ENCODE data around the gene ELAVL3.
"Not testable (repeated sequence)": the region's sequence is repeated elsewhere in the genome, so short reads cannot be mapped to it uniquely, and the experiment has no call there.

Gene ELAVL3

GRCh38 chr19:11458236-11458900 is 22.5 kb downstream of the ELAVL3 start:
- no peak for DNase-seq

GRCh38 chr19:11457831-11458230 is 23.0 kb downstream of the ELAVL3 start:
- no peak for DNase-seq

GRCh38 chr19:11457115-11457514 is 23.7 kb downstream of the ELAVL3 start:
- DNase-seq = no peak

- DNase-seq = no peak
Measured at GRCh38 chr19:11456659-11457058, 24.2 kb downstream of the ELAVL3 start.

DNA sequence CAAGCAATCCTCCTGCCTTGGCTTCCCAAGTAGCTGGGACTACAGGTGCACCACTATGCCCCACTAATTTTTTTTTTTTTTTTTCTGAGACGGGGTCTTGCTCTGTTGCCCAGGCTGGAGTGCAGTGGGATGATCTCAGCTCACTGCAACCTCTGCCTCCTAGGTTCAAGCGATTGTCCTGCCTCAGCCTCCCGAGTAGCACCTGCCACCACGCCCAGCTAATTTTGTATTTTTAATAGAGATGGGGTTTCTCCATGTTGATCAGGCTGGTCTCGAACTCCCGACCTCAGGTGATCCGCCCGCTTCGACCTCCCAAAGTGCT is 25.7 kb downstream of the ELAVL3 start:
- DNase-seq = not testable (repeated sequence)

- no peak for DNase-seq
Measured at GRCh38 chr19:11453468-11454341, 27.1 kb downstream of the ELAVL3 start.

DNA sequence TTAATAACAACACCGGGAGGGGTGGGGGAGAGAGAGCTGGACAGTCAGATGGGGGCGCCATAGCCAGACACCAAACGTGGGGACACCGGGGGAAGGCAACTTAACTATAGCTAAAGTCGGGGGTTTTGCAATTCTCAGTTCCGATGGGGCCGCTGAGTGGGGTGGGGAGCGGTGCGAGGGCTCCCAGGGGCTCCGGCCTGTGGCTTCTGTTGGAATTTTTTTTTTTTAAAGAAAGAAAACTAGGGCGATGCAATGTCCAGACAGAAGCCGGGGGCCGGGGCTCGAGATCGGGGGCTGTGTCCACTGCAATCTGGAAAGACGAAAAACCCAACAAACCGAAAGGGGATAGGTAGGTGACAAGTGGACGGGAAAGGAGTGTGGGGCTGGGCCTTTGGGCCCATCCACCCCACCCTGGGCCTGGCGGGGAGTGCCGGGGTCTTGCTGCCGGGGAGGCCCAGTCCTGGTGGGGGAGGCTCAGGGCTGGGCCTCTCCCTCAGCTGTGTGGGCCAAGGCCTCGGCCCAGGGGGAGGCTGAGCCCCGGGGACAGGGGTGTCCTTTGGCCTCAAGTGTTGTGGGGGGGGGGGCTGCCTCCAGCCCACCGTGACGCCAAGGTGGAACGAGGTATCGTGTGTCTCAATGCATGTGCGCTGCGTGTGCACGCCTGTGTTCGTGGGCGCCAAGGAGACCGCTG is 28.1 kb downstream of the ELAVL3 start:
- DNase-seq = no peak

- no peak for DNase-seq
Measured at GRCh38 chr19:11451871-11452619, 28.8 kb downstream of the ELAVL3 start.

- no peak for DNase-seq
Measured at GRCh38 chr19:11451327-11451870, 29.4 kb downstream of the ELAVL3 start.

DNA sequence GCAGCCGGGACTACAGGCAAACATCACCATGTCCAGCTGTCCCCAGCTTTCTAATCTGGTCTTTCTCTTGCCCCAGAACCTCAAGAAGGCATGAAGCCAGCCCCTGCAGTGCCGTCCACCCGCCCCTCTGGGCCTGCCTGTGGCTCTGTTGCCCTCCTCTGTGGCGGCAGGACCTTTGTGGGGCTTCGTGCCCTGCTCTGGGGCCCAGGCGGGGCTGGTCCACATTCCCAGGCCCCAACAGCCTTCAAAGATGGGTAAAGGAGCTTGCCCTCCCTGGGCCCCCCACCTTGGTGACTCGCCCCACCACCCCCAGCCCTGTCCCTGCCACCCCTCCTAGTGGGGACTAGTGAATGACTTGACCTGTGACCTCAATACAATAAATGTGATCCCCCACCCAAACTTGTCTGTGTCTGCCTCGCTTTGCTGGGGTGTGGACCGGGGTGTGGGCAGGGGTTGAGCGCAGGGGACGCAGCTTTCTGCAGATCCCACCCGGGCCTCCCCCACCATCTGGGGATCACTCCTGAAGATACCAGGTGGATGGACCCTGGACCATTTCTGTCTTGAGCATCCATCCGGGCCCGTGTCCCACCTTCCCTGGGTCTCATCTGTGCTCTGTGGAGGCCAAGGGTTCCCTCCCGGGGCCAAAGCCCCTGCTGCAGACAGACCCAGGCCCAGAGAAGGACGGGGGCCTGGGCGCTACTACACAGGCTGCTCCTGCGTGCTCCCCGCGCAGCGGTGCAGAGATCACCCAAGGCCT is 30.1 kb downstream of the ELAVL3 start:
- DNase-seq = no peak

DNA sequence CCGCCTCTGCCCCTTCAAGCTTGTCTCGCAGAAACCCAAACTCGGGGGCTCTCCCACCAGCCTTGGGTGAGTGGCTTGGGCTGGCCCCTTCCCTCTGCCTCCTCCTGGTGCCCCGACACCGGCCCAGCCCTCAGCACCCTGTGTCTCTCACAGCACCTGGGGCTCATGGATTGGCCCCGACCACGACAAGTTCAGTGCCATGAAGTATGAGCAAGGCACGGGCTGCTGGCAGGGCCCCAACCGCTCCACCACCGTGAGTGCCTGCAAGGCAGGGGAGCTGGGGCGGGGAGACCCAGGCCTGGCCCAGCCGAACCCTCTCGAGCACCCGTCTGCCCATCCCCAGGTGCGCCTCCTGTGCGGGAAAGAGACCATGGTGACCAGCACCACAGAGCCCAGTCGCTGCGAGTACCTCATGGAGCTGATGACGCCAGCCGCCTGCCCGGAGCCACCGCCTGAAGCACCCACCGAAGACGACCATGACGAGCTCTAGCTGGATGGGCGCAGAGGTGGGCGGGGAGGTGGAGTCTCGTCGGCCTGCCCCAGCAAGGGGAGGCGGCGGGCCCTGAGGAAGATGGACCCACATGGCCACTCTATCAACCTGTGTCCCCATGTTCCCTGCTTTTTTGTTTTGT is 31.8 kb downstream of the ELAVL3 start:
- DNase-seq = no peak

DNA sequence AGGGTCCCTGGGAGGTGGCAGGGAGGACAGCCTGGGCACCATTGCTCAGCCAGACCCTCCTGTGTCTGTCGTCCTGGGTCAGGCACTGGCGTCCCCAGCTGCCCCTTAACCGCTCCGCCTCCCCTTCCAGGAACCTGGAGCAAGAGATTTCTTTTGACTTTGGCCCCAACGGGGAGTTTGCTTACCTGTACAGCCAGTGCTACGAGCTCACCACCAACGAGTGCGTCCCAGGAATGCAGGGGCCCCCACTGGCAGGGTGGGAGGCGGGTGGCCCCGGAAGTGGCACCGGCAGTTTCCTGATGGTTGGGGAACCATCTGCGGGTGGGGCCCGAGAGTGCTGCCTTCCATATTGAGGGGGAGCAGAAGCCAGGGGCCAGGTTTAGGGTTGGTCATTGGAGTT is 32.4 kb downstream of the ELAVL3 start:
- DNase-seq = no peak

DNA sequence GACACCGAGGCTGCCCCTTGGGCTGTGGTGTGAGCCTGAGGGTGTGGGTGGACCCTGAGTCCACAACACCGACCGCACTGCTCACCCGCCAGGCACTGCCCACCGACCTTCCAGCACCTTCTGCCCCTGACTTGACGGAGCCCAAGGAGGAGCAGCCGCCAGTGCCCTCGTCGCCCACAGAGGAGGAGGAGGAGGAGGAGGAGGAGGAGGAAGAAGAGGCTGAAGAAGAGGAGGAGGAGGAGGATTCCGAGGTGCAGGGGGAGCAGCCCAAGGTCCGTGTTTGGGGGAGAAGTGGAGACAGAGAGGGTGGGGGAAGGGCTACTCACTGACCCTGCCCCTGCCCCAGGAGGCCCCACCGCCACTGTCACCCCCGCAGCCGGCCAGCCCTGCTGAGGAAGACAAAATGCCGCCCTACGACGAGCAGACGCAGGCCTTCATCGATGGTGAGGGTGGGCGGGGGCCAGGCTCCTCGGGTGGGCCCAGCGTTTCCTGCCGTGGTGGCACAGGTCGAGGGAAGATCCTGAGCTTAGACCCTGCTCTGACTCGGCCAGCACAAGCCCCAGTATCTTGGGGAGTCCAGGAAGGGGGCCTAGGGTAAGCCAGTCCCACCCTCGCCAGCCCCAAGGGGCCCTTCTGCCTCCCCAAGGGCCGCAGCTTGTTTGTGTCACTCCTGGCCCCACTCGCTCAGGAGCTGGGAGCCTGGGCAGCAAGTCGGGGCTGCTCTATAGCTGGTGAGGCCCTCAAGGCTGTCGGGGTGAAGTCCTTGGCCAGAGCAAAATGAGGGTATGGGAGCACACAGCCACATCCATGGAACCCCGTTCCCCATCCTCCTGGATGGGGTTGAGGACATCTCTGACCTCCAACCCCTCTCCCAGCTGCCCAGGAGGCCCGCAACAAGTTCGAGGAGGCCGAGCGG is 33.2 kb downstream of the ELAVL3 start:
- no peak for DNase-seq

DNA sequence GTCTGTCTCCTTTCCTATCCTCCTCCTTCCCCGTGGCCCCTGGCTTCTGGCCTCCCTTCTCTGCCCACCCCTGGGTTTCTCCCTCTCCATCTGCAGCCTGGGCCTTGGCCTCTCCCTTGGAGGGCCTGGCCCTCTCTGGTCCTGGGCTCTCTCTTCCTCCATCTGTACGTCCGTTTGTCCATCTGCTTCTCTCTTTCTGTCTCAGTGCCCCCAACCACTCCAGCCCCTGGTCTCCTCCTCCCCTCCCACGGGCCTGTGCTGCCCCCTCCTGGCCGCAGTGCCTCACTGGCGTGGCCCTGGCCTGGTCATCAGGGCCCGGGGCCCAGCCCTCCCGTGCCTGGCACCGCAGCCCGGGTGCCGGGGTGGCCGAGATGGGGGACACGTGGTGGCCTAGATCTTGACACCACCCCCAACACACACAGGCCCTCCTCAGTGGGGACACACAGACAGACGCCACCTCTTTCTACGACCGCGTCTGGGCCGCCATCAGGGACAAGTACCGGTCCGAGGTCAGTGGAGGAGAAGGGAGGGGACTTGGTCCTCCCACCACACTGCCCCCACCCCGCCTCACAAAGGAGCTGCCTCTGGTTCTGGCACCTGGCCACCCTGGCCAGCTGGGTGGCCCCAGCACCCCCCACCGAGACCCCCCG is 34.1 kb downstream of the ELAVL3 start:
- no peak for DNase-seq

GRCh38 chr19:11446271-11446651 is 34.6 kb downstream of the ELAVL3 start:
- no peak for DNase-seq

DNA sequence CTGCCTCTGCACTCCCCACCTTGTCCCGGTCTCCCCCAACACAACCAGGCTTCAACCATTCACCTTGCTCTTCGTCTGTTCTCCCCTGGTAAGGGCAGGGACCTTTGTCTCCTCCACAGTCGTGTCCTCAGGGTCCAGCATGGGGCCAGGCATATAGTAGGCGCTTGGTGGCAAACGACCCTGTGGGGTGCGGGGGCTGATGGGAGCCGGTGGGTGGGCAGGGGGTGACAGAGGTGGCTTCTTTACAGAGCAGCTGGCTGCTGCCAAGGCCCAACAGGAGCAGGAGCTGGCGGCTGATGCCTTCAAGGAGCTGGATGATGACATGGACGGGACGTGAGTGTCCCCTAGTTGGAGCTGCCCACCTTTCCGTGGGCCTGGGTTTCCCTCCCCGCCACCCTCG is 35.7 kb downstream of the ELAVL3 start:
- no peak for DNase-seq

DNA sequence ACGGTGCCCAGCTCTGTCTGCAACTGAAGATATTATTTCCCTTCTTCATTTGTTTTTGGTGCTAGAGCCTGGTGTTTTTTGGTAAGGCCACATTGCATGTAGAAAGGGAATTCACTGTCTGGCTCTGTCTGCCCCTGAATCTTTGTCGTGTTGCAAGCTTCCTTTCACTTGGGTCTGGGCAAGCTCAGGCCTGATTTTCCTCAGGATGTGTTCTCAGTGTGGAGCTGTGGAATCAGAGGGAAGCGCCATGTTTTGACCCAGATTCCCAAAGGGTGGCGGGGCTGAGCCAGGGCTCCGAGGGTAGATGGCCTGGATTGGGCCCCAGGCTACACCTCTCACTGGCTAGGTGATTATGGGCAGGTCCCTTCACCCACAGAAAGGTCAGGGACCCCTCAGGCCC is 36.8 kb downstream of the ELAVL3 start:
- no peak for DNase-seq

DNA sequence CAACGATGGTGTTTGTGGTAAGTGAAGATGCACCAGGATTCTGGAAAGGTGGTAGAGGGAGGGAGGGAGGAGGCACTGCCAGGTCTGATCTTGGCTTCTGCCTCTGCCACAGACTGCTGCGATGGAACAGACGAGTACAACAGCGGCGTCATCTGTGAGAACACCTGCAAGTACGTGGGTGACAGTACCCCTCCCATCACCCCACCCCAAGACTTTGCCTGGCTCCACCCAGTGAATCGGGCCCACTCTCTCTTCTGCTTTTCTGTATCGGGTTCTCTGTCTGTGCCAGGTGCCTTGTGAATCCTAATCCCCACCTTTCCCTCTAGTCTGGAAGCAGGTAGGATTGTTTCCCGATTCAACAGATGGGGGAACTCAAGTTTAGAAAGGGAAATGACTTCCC is 42.9 kb downstream of the ELAVL3 start:
- no peak for DNase-seq

GRCh38 chr19:11435833-11436313 is 45.0 kb downstream of the ELAVL3 start:
- DNase-seq = no peak

Measured in NCI-H774 (cell line).